ENCODE measurements around the gene OR5H6. TPM values are rescaled to one million over a fixed set of nuclear protein-coding genes. Genes with fewer than 3 reads are reported as not detected.
A peak's percentile ranks its signal among the peaks of the same experiment; 100 is the strongest.
"Not testable (repeated sequence)": the region's sequence is repeated elsewhere in the genome, so short reads cannot be mapped to it uniquely, and the experiment has no call there.

The OR5H6 gene
- total RNA-seq, 1 donor from 2014 or later: not detected

- Histone ChIP-seq H3K27me3 (ENCODE audit: control insufficient read depth, insufficient read depth, low read length) (no peaks in the 10 kb centered on the region), H3K36me3 (ENCODE audit: control insufficient read depth, insufficient read depth, low read length) (no peaks in the 10 kb centered on the region), H3K4me3 (ENCODE audit: low read depth, low read length) (no peak overlapping the region)
- DNase-seq (ENCODE audit: low read depth) (no peak), FAIRE-seq (no peak)
- no peak for TF ChIP-seq CTCF (IDR thresholded peaks at IDR 0.05; ENCODE audit: insufficient read depth, low read length, severe bottlenecking)
These were observed 21.9 kb upstream of the OR5H6 start for GRCh38 chr3:98242155-98242554.

- no peak overlapping the region for H3K4me3 ChIP-seq (ENCODE audit: low read depth, low read length)
- DNase-seq (ENCODE audit: low read depth) (no peak), FAIRE-seq (no peak)
- H3K27me3 ChIP-seq (ENCODE audit: control insufficient read depth, insufficient read depth, low read length): no peaks in the 10 kb centered on the region
- H3K36me3 ChIP-seq (ENCODE audit: control insufficient read depth, insufficient read depth, low read length): no peaks in the 10 kb centered on the region
- TF ChIP-seq CTCF (IDR thresholded peaks at IDR 0.05; ENCODE audit: insufficient read depth, low read length, severe bottlenecking): no peak
These were observed 20.2 kb upstream of the OR5H6 start for GRCh38 chr3:98243843-98244242.

- H3K27me3 ChIP-seq (ENCODE audit: control insufficient read depth, insufficient read depth, low read length): no peaks in the 10 kb centered on the region
- H3K36me3 ChIP-seq (ENCODE audit: control insufficient read depth, insufficient read depth, low read length): no peaks in the 10 kb centered on the region
- FAIRE-seq (no peak), DNase-seq (ENCODE audit: low read depth) (no peak)
- TF ChIP-seq CTCF (IDR thresholded peaks at IDR 0.05; ENCODE audit: insufficient read depth, low read length, severe bottlenecking): no peak
- H3K4me3 ChIP-seq (ENCODE audit: low read depth, low read length): no peak overlapping the region
These were observed 17.9 kb upstream of the OR5H6 start for GRCh38 chr3:98246142-98246541.

GRCh38 chr3:98256026-98256425 lies 8.0 kb upstream of the OR5H6 start:
- H3K27me3 ChIP-seq (ENCODE audit: control insufficient read depth, insufficient read depth, low read length); H3K36me3 ChIP-seq (ENCODE audit: control insufficient read depth, insufficient read depth, low read length); H3K4me3 ChIP-seq (ENCODE audit: low read depth, low read length); DNase-seq (ENCODE audit: low read depth); FAIRE-seq: not testable (repeated sequence)

- Histone ChIP-seq H3K27me3 (ENCODE audit: control insufficient read depth, insufficient read depth, low read length) (no peaks in the 10 kb centered on the region), H3K4me3 (ENCODE audit: low read depth, low read length) (no peak overlapping the region), H3K36me3 (ENCODE audit: control insufficient read depth, insufficient read depth, low read length) (no peaks in the 10 kb centered on the region)
- peak; percentile 43 for TF ChIP-seq CTCF (IDR thresholded peaks at IDR 0.05; ENCODE audit: insufficient read depth, low read length, severe bottlenecking)
- peak; percentile 15 for DNase-seq (ENCODE audit: low read depth)
- no peak for FAIRE-seq
These were observed 4.3 kb upstream of the OR5H6 start for GRCh38 chr3:98259707-98260106.

GRCh38 chr3:98262046-98262445 lies 2.0 kb upstream of the OR5H6 start:
- H3K36me3 ChIP-seq (ENCODE audit: control insufficient read depth, insufficient read depth, low read length): no peaks in the 10 kb centered on the region
- no peak overlapping the region for H3K4me3 ChIP-seq (ENCODE audit: low read depth, low read length)
- H3K27me3 ChIP-seq (ENCODE audit: control insufficient read depth, insufficient read depth, low read length): no peaks in the 10 kb centered on the region
- no peak for TF ChIP-seq CTCF (IDR thresholded peaks at IDR 0.05; ENCODE audit: insufficient read depth, low read length, severe bottlenecking)
- no peak for DNase-seq (ENCODE audit: low read depth)
- no peak for FAIRE-seq
